BLaER1 (cell line): ENCODE measurements around the gene PANK1.

Experiments
- H3K27ac ChIP-seq: shearing (Covaris generic); formaldehyde crosslinking; 2 replicates; pipeline ENCODE4 v1.8.1; 2022
- H3K27me3 ChIP-seq: shearing (Covaris generic); formaldehyde crosslinking; 2 replicates; pipeline ENCODE4 v1.8.1; 2022
- H3K36me3 ChIP-seq: shearing (Covaris generic); formaldehyde crosslinking; 2 replicates; pipeline ENCODE4 v1.8.1; 2022
- H3K4me1 ChIP-seq: shearing (Covaris generic); formaldehyde crosslinking; 2 replicates; pipeline ENCODE4 v1.8.1; 2022
- H3K4me2 ChIP-seq: shearing (Covaris generic); formaldehyde crosslinking; 2 replicates; pipeline ENCODE4 v1.8.1; 2022
- H3K4me3 ChIP-seq: shearing (Covaris generic); formaldehyde crosslinking; 2 replicates; pipeline ENCODE4 v1.8.1; 2022
- H3K9ac ChIP-seq: shearing (Covaris generic); formaldehyde crosslinking; 2 replicates; pipeline ENCODE4 v1.8.1; 2022
- H3K9me3 ChIP-seq: shearing (Covaris generic); formaldehyde crosslinking; 2 replicates; pipeline ENCODE4 v1.8.1; 2022
- H4K20me1 ChIP-seq: shearing (Covaris generic); formaldehyde crosslinking; 2 replicates; pipeline ENCODE4 v1.8.1; 2022
- Cebpa-rat ChIP-seq: shearing (Covaris generic); IDR thresholded peaks from 2 replicates; pipeline ENCODE4 v1.8.1; 2022

Gene PANK1

GRCh38 chr10:89565180-89565579 lies 79.9 kb downstream of the PANK1 start:
- H3K36me3 ChIP-seq = no peaks in the 10 kb centered on the region
- no peak for TF ChIP-seq Cebpa-rat
- no peak overlapping the region for H3K4me2 ChIP-seq
- H3K27me3 ChIP-seq = no peaks in the 10 kb centered on the region
- H3K4me3 ChIP-seq = no peak overlapping the region
- no peaks in the 10 kb centered on the region for H4K20me1 ChIP-seq
- no peaks in the 10 kb centered on the region for H3K9me3 ChIP-seq
- H3K27ac ChIP-seq = no peak overlapping the region
- no peak overlapping the region for H3K9ac ChIP-seq
- H3K4me1 ChIP-seq = no peaks in the 10 kb centered on the region

- no peak overlapping the region for H3K9ac ChIP-seq
- H3K4me2 ChIP-seq = no peak overlapping the region
- H3K36me3 ChIP-seq = no peaks in the 10 kb centered on the region
- H3K4me1 ChIP-seq = no peaks in the 10 kb centered on the region
- no peak overlapping the region for H3K4me3 ChIP-seq
- H3K9me3 ChIP-seq = no peaks in the 10 kb centered on the region
- H3K27me3 ChIP-seq = no peaks in the 10 kb centered on the region
- H3K27ac ChIP-seq = no peak overlapping the region
- H4K20me1 ChIP-seq = no peaks in the 10 kb centered on the region
- TF ChIP-seq Cebpa-rat = no peak
These were observed 81.1 kb downstream of the PANK1 start for GRCh38 chr10:89563861-89564478.

GRCh38 chr10:89563311-89563710 lies 81.7 kb downstream of the PANK1 start:
- Histone ChIP-seq H3K36me3 (no peaks in the 10 kb centered on the region), H3K4me1 (no peaks in the 10 kb centered on the region), H4K20me1 (no peaks in the 10 kb centered on the region), H3K4me3 (no peak overlapping the region), H3K9me3 (no peaks in the 10 kb centered on the region), H3K4me2 (no peak overlapping the region), H3K9ac (no peak overlapping the region), H3K27me3 (no peaks in the 10 kb centered on the region), H3K27ac (no peak overlapping the region)
- TF ChIP-seq Cebpa-rat = no peak

GRCh38 chr10:89556600-89556999 lies 88.4 kb downstream of the PANK1 start:
- Histone ChIP-seq H3K27ac (no peak overlapping the region), H3K9ac (no peak overlapping the region), H3K9me3 (no peaks in the 10 kb centered on the region), H3K27me3 (no peaks in the 10 kb centered on the region), H3K36me3 (no peaks in the 10 kb centered on the region), H4K20me1 (no peaks in the 10 kb centered on the region), H3K4me1 (no peaks in the 10 kb centered on the region), H3K4me2 (no peak overlapping the region), H3K4me3 (no peak overlapping the region)
- TF ChIP-seq Cebpa-rat = no peak

GRCh38 chr10:89555688-89556445 lies 89.2 kb downstream of the PANK1 start:
- no peak overlapping the region for H3K4me2 ChIP-seq
- TF ChIP-seq Cebpa-rat = no peak
- H3K4me3 ChIP-seq = no peak overlapping the region

GRCh38 chr10:89554433-89554832 lies 90.6 kb downstream of the PANK1 start:
- no peak for TF ChIP-seq Cebpa-rat
- no peaks in the 10 kb centered on the region for H3K36me3 ChIP-seq

More at GRCh38 chr10:89555688-89556445, 89.2 kb downstream of the PANK1 start:
- no peaks in the 10 kb centered on the region for H3K36me3 ChIP-seq
- no peaks in the 10 kb centered on the region for H4K20me1 ChIP-seq
- peaks cover 3% of the 10 kb centered on the region; the same call in 1 of the 2 replicates for H3K9me3 ChIP-seq
- H3K9ac ChIP-seq = no peak overlapping the region
- H3K4me1 ChIP-seq = no peaks in the 10 kb centered on the region
- no peaks in the 10 kb centered on the region for H3K27me3 ChIP-seq
- H3K27ac ChIP-seq = no peak overlapping the region

GRCh38 chr10:89553064-89553734 lies 91.8 kb downstream of the PANK1 start:
- Histone ChIP-seq H3K36me3 (no peaks in the 10 kb centered on the region), H3K9me3 (peaks cover 3% of the 10 kb centered on the region; the same call in 1 of the 2 replicates), H3K27ac (no peak overlapping the region), H3K4me3 (no peak overlapping the region), H3K9ac (no peak overlapping the region), H3K4me1 (no peaks in the 10 kb centered on the region), H4K20me1 (no peaks in the 10 kb centered on the region), H3K27me3 (no peaks in the 10 kb centered on the region), H3K4me2 (no peak overlapping the region)
- TF ChIP-seq Cebpa-rat = no peak

More at GRCh38 chr10:89554433-89554832, 90.6 kb downstream of the PANK1 start:
- no peaks in the 10 kb centered on the region for H3K27me3 ChIP-seq
- H3K4me1 ChIP-seq = no peaks in the 10 kb centered on the region
- H3K27ac ChIP-seq = no peak overlapping the region
- no peak overlapping the region for H3K4me3 ChIP-seq
- no peak overlapping the region for H3K9ac ChIP-seq
- H4K20me1 ChIP-seq = no peaks in the 10 kb centered on the region
- no peak overlapping the region for H3K4me2 ChIP-seq
- peaks cover 3% of the 10 kb centered on the region; the same call in 1 of the 2 replicates for H3K9me3 ChIP-seq

GRCh38 chr10:89552213-89552612 lies 92.8 kb downstream of the PANK1 start:
- H3K27ac ChIP-seq = no peak overlapping the region
- no peaks in the 10 kb centered on the region for H4K20me1 ChIP-seq
- H3K4me3 ChIP-seq = no peak overlapping the region
- no peak overlapping the region for H3K4me2 ChIP-seq
- no peaks in the 10 kb centered on the region for H3K27me3 ChIP-seq
- H3K36me3 ChIP-seq = no peaks in the 10 kb centered on the region
- no peaks in the 10 kb centered on the region for H3K4me1 ChIP-seq
- peaks cover 3% of the 10 kb centered on the region; the same call in 1 of the 2 replicates for H3K9me3 ChIP-seq
- H3K9ac ChIP-seq = no peak overlapping the region
- TF ChIP-seq Cebpa-rat = no peak

GRCh38 chr10:89550509-89550908 lies 94.5 kb downstream of the PANK1 start:
- Histone ChIP-seq H3K4me1 (no peaks in the 10 kb centered on the region), H3K4me3 (no peak overlapping the region), H3K27ac (no peak overlapping the region), H3K4me2 (no peak overlapping the region), H3K9ac (no peak overlapping the region), H4K20me1 (no peaks in the 10 kb centered on the region), H3K27me3 (no peaks in the 10 kb centered on the region), H3K36me3 (no peaks in the 10 kb centered on the region), H3K9me3 (peaks cover 3% of the 10 kb centered on the region; the same call in 1 of the 2 replicates)
- TF ChIP-seq Cebpa-rat = no peak

- Histone ChIP-seq H3K27ac (no peak overlapping the region), H3K9me3 (peaks cover 3% of the 10 kb centered on the region; the same call in 1 of the 2 replicates), H3K4me2 (no peak overlapping the region), H3K27me3 (no peaks in the 10 kb centered on the region), H3K4me3 (no peak overlapping the region), H3K4me1 (no peaks in the 10 kb centered on the region), H4K20me1 (no peaks in the 10 kb centered on the region), H3K36me3 (no peaks in the 10 kb centered on the region), H3K9ac (no peak overlapping the region)
- TF ChIP-seq Cebpa-rat = no peak
These were observed 95.5 kb downstream of the PANK1 start for GRCh38 chr10:89549510-89549909.
